Uterus (tissue), 4 donors: Measurements from ENCODE around the gene AKAP12. TPM values are rescaled to one million over a fixed set of nuclear protein-coding genes. Genes with fewer than 3 reads are reported as not detected.

Experiments used
- DNase-seq, 2 donors: peaks; one replicate each; pipeline ENCODE4 v3.0.0-alpha.2; 2019 to 2020
- H3K27ac ChIP-seq, 2 donors: fragments of 200-600 bp; sonication (generic); 1 replicate in 1 of 2; 2 replicates in 1 of 2; pipeline ENCODE4 v1.5.1; 2016 to 2018
- H3K27me3 ChIP-seq, 2 donors: fragments of 200-600 bp; sonication (generic); one replicate each; pipeline ENCODE4 v1.5.1; 2018 to 2019; ENCODE audit warnings: control low read depth in 1 of 2
- H3K36me3 ChIP-seq, 2 donors: fragments of 200-600 bp; sonication (generic); one replicate each; pipeline ENCODE4 v1.5.1; 2019; ENCODE audit warnings: control low read depth in 1 of 2
- H3K4me1 ChIP-seq, 2 donors: fragments of 200-600 bp; sonication (generic); one replicate each; pipeline ENCODE4 v1.5.1; 2018 to 2019; ENCODE audit warnings: control low read depth in 1 of 2
- H3K4me3 ChIP-seq, 2 donors: fragments of 200-600 bp; sonication (generic); 1 replicate in 1 of 2; 2 replicates in 1 of 2; pipeline ENCODE4 v1.5.1; 2018 to 2019; ENCODE audit warnings: mild to moderate bottlenecking in 1 of 2
- H3K9me3 ChIP-seq, 2 donors: fragments of 200-600 bp; sonication (generic); one replicate each; pipeline ENCODE4 v1.5.1; 2019; ENCODE audit warnings: control low read depth in 1 of 2
- CTCF ChIP-seq, 4 experiments: fragments of 200-600 bp in 2 of 4; fragments of 450-650 bp in 2 of 4; sonication (generic) in 2 of 4; IDR thresholded peaks; one replicate each; pipeline ENCODE4 v1.5.1; 2016 to 2019; ENCODE audit warnings: antibody characterized with exemption in 4 of 4, mild to moderate bottlenecking in 2 of 4, moderate library complexity in 1 of 4
- POLR2A ChIP-seq, 2 donors: fragments of 450-650 bp; IDR thresholded peaks; one replicate each; pipeline ENCODE4 v1.6.1; 2016; ENCODE audit warnings: antibody characterized with exemption in 2 of 2, mild to moderate bottlenecking in 1 of 2, moderate library complexity in 1 of 2
- intact Hi-C: fragments of 100-400 bp; cut with DNase I; formaldehyde crosslinking; loops from one replicate; pipeline ENCODE4 v1.15.1; 2023; ENCODE audit warnings: low total_unique reads
- total RNA-seq, 4 donors: library from RNA; depleted of rRNA in 3 of 4; stranded (reverse); fragments of >200 nt in 3 of 4; gene quantifications; one replicate each; pipeline versions ENCODE4 v1.1.0 to v1.2.4, GENCODE V29; 2014 to 2023
- donor health status: DM: yes; HTN: yes; CAD: no.

AKAP12 gene
- total RNA-seq, 4 donors from 2014 or later = 47.6 to 218 (median 70.2) TPM

GRCh38 chr6:151349651-151350270, 110.0 kb downstream of the AKAP12 start:
- intact Hi-C loops = no loop called here
- H3K36me3 ChIP-seq = no peaks in the 10 kb centered on the region
- H3K4me1 ChIP-seq = no peaks in the 10 kb centered on the region

GRCh38 chr6:151350442-151351145, 110.8 kb downstream of the AKAP12 start:
- Histone ChIP-seq H3K27ac (no peak overlapping the region), H3K9me3 (no peaks in the 10 kb centered on the region), H3K27me3 (no peaks in the 10 kb centered on the region), H3K4me1 (no peaks in the 10 kb centered on the region), H3K4me3 (no peak overlapping the region), H3K36me3 (no peaks in the 10 kb centered on the region)
- intact Hi-C loops = no loop called here
- TF ChIP-seq POLR2A (IDR thresholded peaks at IDR 0.05) (no peak), CTCF (IDR thresholded peaks at IDR 0.05) (no peak)
- no peak for DNase-seq

More at GRCh38 chr6:151349651-151350270, 110.0 kb downstream of the AKAP12 start:
- no peaks in the 10 kb centered on the region for H3K27me3 ChIP-seq
- TF ChIP-seq CTCF (IDR thresholded peaks at IDR 0.05) (no peak), POLR2A (IDR thresholded peaks at IDR 0.05) (no peak)
- no peaks in the 10 kb centered on the region for H3K9me3 ChIP-seq
- H3K4me3 ChIP-seq = no peak overlapping the region
- H3K27ac ChIP-seq = no peak overlapping the region
- DNase-seq = no peak

GRCh38 chr6:151351146-151351700, 111.5 kb downstream of the AKAP12 start:
- TF ChIP-seq CTCF (IDR thresholded peaks at IDR 0.05) (no peak), POLR2A (IDR thresholded peaks at IDR 0.05) (no peak)
- Histone ChIP-seq H3K9me3 (no peaks in the 10 kb centered on the region), H3K36me3 (no peaks in the 10 kb centered on the region), H3K4me3 (no peak overlapping the region), H3K4me1 (no peaks in the 10 kb centered on the region), H3K27me3 (no peaks in the 10 kb centered on the region), H3K27ac (no peak overlapping the region)
- intact Hi-C loops = no loop called here
- DNase-seq = no peak

GRCh38 chr6:151351731-151352130, 112.0 kb downstream of the AKAP12 start:
- H3K27me3 ChIP-seq = no peaks in the 10 kb centered on the region
- H3K4me1 ChIP-seq = no peaks in the 10 kb centered on the region
- H3K9me3 ChIP-seq = no peaks in the 10 kb centered on the region
- TF ChIP-seq CTCF (IDR thresholded peaks at IDR 0.05) = no peak
- TF ChIP-seq POLR2A (IDR thresholded peaks at IDR 0.05) = no peak
- H3K36me3 ChIP-seq = no peaks in the 10 kb centered on the region
- no peak overlapping the region for H3K27ac ChIP-seq
- DNase-seq = no peak
- H3K4me3 ChIP-seq = no peak overlapping the region
- intact Hi-C loops = no loop called here
